GM11168 (cell line): ENCODE data around the gene LMO7.

ENCODE experiments used
- in situ Hi-C: fragments of 300-500 bp; cut with MboI; formaldehyde crosslinking; loops from one replicate; pipeline ENCODE4 v1.12.0; 2022; ENCODE audit warnings: low sequenced_read_pairs; ENCODE audit not compliant: unreplicated experiment

The LMO7 gene

GRCh38 chr13:75635828-75636435 lies at the start of gene LMO7:
TSS of gene LMO7 (plus strand) at chr13:75636330. CDS start at chr13:75636658, 328 bp downstream.
- in situ Hi-C loops: no loop called here

- in situ Hi-C loops: no loop called here
Observed at GRCh38 chr13:75587679-75588078, 48.5 kb upstream of the LMO7 start.

- in situ Hi-C loops: no loop called here
Observed at GRCh38 chr13:75596657-75597182, 39.4 kb upstream of the LMO7 start.

GRCh38 chr13:75600371-75600770 lies 35.8 kb upstream of the LMO7 start:
- in situ Hi-C loops: no loop called here

- in situ Hi-C loops: no loop called here
Observed at GRCh38 chr13:75603038-75603437, 33.1 kb upstream of the LMO7 start.

GRCh38 chr13:75607447-75607846 lies 28.7 kb upstream of the LMO7 start:
- in situ Hi-C loops: no loop called here

GRCh38 chr13:75610466-75610865 lies 25.7 kb upstream of the LMO7 start:
- in situ Hi-C loops: no loop called here

- in situ Hi-C loops: no loop called here
Observed at GRCh38 chr13:75612354-75612753, 23.8 kb upstream of the LMO7 start.

- in situ Hi-C loops: no loop called here
Observed at GRCh38 chr13:75617230-75617629, 18.9 kb upstream of the LMO7 start.

GRCh38 chr13:75618308-75618707 lies 17.8 kb upstream of the LMO7 start:
- in situ Hi-C loops: no loop called here

- in situ Hi-C loops: no loop called here
Observed at GRCh38 chr13:75620020-75620419, 16.1 kb upstream of the LMO7 start.

- in situ Hi-C loops: no loop called here
Observed at GRCh38 chr13:75621147-75621546, 15.0 kb upstream of the LMO7 start.

GRCh38 chr13:75628801-75629200 lies 7.3 kb upstream of the LMO7 start:
- in situ Hi-C loops: no loop called here

GRCh38 chr13:75633285-75633684 lies 2.8 kb upstream of the LMO7 start:
- in situ Hi-C loops: no loop called here

GRCh38 chr13:75635101-75635827 lies 866 bp upstream of the LMO7 start:
- in situ Hi-C loops: no loop called here

GRCh38 chr13:75636436-75637180 lies 478 bp downstream of the LMO7 start:
- in situ Hi-C loops: no loop called here

GRCh38 chr13:75637181-75637750 lies 1.1 kb downstream of the LMO7 start:
- in situ Hi-C loops: no loop called here

GRCh38 chr13:75639454-75639853 lies 3.3 kb downstream of the LMO7 start:
- in situ Hi-C loops: no loop called here

GRCh38 chr13:75641026-75641425 lies 4.9 kb downstream of the LMO7 start:
- in situ Hi-C loops: no loop called here

- in situ Hi-C loops: no loop called here
Observed at GRCh38 chr13:75643182-75643581, 7.1 kb downstream of the LMO7 start.

- in situ Hi-C loops: no loop called here
Observed at GRCh38 chr13:75643693-75644092, 7.6 kb downstream of the LMO7 start.
